Activated T-cell treated with anti-CD3 and anti-CD28 coated beads for 4 hours (primary cell): ENCODE measurements around the gene JAKMIP3.

Experiments
- DNase-seq: peaks from one replicate; pipeline ENCODE4 v3.0.0-alpha.2; 2020

Gene JAKMIP3

GRCh38 chr10:132065491-132066105 lies at the start of gene JAKMIP3:
JAKMIP3 (plus strand) TSS chr10:132065946; CDS start chr10:132104809, 38,863 bp downstream.
- DNase-seq = no peak

GRCh38 chr10:132016514-132016913 lies 49.2 kb upstream of the JAKMIP3 start:
- DNase-seq = no peak

DNA sequence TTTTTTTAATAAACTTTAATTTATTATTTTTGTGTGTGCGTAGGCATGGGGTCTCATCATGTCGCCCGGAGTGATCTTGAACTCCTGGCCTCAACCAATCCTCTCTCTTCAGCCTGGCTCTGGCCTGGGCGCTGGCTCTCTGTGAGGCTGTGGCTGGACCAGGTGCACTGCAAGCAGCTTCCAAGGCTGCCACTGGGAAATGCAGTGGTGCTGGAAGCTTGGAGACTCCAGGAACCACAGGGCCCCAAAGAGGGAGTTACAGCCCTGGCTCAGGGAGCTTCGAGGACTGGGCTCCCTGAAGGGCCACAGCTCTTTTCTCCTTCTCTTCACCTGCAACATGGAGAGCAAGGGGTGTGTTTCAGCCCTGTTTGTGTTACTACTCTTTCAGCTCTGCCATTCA lies 47.3 kb upstream of the JAKMIP3 start:
- no peak for DNase-seq

GRCh38 chr10:132019366-132019765 lies 46.4 kb upstream of the JAKMIP3 start:
- DNase-seq = no peak

- no peak for DNase-seq
Observed at GRCh38 chr10:132020456-132020855, 45.3 kb upstream of the JAKMIP3 start.

GRCh38 chr10:132021046-132021445 lies 44.7 kb upstream of the JAKMIP3 start:
- DNase-seq = no peak

GRCh38 chr10:132021504-132022143 lies 44.1 kb upstream of the JAKMIP3 start:
- DNase-seq = no peak

DNA sequence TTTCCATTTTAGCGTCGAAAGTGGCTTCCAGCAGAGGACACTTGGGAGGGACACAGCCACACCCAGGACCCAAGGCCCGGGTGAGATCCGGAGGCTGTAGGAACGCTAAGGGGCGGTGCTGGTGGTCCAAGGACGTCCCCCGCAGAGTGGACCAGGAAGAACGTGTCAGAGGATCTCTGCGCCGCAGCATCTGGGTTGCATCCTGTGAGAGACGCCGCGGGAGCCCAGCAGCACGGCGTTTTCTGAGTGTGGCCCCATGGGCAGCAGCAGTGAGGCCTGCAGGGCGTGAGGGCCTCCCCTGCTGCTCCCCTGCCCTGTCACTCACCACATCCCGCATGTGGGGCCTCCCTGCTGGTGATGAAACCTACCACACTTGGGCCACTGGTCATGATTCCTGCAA lies 43.5 kb upstream of the JAKMIP3 start:
- DNase-seq = no peak

DNA sequence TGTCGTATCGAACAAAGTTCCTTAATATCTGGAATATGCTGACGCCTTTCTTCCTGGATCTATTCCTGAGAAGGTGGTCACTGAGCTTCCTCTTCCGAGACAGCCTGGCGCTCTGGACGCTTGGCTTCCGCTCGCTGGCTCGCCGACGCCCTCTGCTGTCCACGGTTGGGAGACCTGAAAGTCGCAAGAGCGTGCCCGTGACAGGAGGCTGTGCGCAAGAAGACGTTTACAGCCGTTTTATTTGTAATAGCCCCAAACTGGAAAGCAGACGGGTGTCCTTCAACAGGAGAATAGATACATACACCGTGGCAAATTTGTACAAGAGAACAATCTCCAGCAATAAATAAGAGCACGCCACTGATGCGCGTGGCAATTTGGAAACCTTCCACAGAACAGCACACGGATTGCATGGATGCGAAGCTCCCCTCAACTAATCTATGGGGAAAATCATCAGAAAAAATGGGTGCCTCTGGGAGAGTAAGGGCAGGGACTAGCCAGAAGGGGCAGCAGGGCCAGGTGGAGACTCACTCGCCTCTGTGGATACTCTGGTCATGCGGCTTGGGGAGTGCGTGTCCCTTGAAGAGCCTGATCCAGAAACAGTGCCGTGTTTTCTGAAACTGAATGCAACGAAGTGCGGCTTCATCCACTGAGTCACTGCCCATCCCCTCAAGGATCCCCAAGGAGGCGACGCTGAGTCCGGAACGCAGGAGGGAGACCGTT lies 42.5 kb upstream of the JAKMIP3 start:
- peak; percentile 72 for DNase-seq

GRCh38 chr10:132027423-132027983 lies 38.2 kb upstream of the JAKMIP3 start:
- DNase-seq = no peak

DNA sequence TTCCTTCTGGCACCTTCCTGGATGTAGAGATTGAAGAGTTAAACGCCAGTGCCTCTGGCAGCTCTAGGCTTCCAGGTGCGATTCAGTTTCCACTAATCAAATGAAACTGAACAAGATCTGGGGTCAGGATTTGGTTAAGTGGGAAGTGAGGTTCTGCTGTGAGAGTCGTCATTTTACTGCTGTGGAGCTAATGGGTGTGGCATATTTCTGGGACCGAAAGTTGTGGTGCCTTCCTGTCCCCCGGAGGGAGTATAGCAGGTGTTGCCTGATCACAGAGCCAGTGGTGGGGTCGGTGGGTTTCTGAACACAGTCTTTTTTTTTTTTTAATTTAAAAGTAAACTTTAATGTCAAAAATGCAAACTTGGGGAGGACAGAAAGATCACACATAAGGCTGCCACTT lies 37.0 kb upstream of the JAKMIP3 start:
- no peak for DNase-seq

- no peak for DNase-seq
Observed at GRCh38 chr10:132030898-132031463, 34.8 kb upstream of the JAKMIP3 start.

- no peak for DNase-seq
Observed at GRCh38 chr10:132033632-132034031, 32.1 kb upstream of the JAKMIP3 start.

DNA sequence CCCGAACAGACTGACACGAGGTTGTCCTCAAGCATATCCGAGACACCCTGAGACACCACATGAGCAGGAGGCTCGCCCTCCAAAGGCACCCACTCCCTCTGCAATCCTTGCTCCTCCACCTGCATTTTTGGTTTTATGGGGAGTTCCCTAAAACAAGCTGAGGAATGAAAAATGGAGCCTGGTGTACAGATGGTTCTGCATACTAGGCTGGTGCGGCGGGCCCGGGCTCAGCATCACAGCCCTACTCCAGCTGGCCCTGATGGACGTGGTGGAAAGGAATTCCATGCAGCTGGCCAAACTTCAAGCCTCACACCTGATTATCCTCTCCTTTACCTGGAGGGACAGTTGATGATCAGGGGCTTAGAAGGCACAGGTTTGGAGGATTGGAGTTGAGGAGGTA lies 30.3 kb upstream of the JAKMIP3 start:
- DNase-seq = no peak

GRCh38 chr10:132036153-132036886 lies 29.4 kb upstream of the JAKMIP3 start:
- no peak for DNase-seq

GRCh38 chr10:132036887-132037675 lies 28.7 kb upstream of the JAKMIP3 start:
- no peak for DNase-seq

DNA sequence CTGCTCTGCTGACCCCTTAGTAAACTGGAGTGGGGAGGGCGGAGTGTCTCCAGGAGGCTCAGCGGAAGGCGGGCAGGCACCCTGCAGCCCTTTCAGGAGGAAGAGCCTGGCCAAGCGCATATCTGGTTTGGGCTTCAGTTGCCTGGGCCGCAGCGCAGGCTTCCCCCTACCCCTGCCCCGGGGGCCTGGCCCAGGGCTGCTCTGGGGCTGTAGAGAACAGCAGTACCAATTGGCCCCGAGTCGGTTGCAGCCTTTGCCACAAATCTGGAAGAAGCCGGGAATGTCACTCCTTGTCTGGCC lies 28.1 kb upstream of the JAKMIP3 start:
- DNase-seq = no peak

- no peak for DNase-seq
Observed at GRCh38 chr10:132039371-132039770, 26.4 kb upstream of the JAKMIP3 start.

DNA sequence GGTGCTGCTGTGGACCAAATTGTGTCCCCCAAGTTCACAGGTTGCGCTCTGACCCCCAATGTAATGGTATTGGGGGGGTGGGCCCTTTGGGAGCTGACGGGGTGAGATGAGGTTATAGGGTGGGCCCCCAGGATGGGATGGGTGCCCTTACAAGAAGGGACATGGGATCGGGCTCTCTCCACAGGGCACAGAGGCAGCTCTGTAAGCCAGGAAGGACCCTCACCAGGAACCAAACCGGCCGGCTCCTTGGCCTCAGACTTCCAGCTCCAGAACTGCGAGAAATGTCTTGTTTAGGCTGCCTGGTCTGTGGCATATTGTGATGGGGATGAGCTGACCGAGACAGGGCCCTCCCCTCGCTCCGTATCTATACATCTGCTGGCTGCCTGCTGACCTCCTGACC lies 25.7 kb upstream of the JAKMIP3 start:
- no peak for DNase-seq

- DNase-seq = no peak
Observed at GRCh38 chr10:132041340-132041739, 24.4 kb upstream of the JAKMIP3 start.

DNA sequence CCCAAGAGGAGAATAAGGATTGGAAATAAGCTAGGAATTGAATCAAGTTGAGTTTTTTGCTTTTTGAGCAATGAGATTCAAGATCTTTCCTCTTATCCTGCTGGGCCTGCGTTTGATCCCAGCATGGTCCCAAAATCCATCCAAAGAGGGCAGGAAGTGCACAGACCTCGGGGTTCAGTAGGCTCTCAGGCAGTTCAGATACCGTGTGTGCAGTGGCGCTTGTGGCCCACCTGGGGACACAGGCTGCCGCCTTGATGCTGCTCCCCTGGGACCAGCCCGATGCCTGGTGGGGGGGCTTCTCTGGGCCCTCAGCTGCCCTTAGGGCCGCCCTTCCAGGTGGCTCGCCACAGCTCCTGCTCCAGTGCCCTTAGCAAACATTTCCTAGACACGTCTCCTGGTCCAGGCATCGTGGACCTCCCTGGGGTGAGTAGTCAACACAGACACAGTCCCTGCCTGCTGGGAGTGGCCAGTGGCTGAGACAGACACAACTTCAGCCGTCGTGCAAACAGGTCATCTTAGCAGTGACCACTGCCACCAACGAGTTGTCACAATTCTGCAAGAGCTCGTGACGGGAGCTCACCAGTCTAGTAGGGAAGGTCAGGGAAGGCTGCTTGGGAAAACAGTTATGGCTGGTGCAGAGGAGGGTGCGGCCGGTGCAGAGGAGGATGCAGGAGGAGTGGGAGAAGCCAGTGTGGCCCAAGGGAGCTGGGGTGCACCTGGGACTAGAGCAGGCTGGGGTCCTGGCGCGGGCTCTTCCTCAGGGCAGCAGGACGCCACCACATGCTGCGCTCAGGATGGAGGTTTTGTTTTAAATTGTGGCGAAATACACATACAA lies 21.7 kb upstream of the JAKMIP3 start:
- no peak for DNase-seq
